SK-N-SH treated with all-trans-retinoic acid at 6 μM for 48 hours (cell line): ENCODE data around the gene SMIM22.

Experiments
- CSDC2 ChIP-seq: fragments of 250-450 bp; sonication (Bioruptor Pico); IDR thresholded peaks from 2 replicates; pipeline ENCODE4 v1.5.0; 2020; ENCODE audit warnings: mild to moderate bottlenecking, moderate library complexity
- GLIS3 ChIP-seq: fragments of 250-450 bp; sonication (Bioruptor Pico); IDR thresholded peaks from 2 replicates; pipeline ENCODE4 v1.5.0; 2020; ENCODE audit warnings: mild to moderate bottlenecking, moderate library complexity
- PPARA ChIP-seq: fragments of 250-450 bp; sonication (Bioruptor Pico); IDR thresholded peaks from 2 replicates; pipeline ENCODE4 v1.5.0; 2020; ENCODE audit warnings: mild to moderate bottlenecking, borderline replicate concordance

GRCh38 chr16:4780235-4780634 lies 14.9 kb upstream of the SMIM22 start:
- no peak for TF ChIP-seq GLIS3 (CRISPR knock-in tag)
- no peak for TF ChIP-seq PPARA (CRISPR knock-in tag)
- TF ChIP-seq CSDC2 (CRISPR knock-in tag), result no peak
